Right ventricle myocardium superior (tissue), 1 donor: ENCODE measurements around the gene VPS37D. TPM values are rescaled to one million over a fixed set of nuclear protein-coding genes. Genes with fewer than 3 reads are reported as not detected.
A peak's percentile ranks its signal among the peaks of the same experiment; 100 is the strongest.
"Not testable (repeated sequence)": the region's sequence is repeated elsewhere in the genome, so short reads cannot be mapped to it uniquely, and the experiment has no call there.

Experiments
- ATAC-seq: fragments of 200-7000 bp; cut with Tn5 transposase; one replicate; pipeline ENCODE4 v1.9.1; 2020; ENCODE audit warnings: mild to moderate bottlenecking; ENCODE audit not compliant: poor library complexity
- DNase-seq: peaks from one replicate; pipeline ENCODE4 v3.0.0-alpha.2; 2020
- intact Hi-C: fragments of 100-400 bp; cut with DNase I; formaldehyde crosslinking; loops from one replicate; pipeline ENCODE4 v1.11.2; 2022
- long read RNA-seq: library from polyadenylated mRNA; unstranded; transcript quantifications from one replicate; pipeline ENCODE4 v2.0.0, GENCODE V29; 2021
- total RNA-seq: library from RNA; stranded (reverse); fragmentation: NEBNext Ultra II Directional; extraction: Animal tissue kit (Norgen Biotek cat#: 25700); gene quantifications from one replicate; pipeline ENCODE4 v1.2.1, GENCODE V29; 2021
- donor health status: DM: no; HTN: yes; CAD: no; lungs with severe emphysema.

Gene VPS37D, protein sequence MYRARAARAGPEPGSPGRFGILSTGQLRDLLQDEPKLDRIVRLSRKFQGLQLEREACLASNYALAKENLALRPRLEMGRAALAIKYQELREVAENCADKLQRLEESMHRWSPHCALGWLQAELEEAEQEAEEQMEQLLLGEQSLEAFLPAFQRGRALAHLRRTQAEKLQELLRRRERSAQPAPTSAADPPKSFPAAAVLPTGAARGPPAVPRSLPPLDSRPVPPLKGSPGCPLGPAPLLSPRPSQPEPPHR
- 2.7 TPM for total RNA-seq
- long read RNA-seq, transcript VPS37D-201 (4 exons, 1,624 nt), result major isoform, 16 of 17 reads
- long read RNA-seq, partial matches to known transcripts, result 0 of 17 reads
- long read RNA-seq, other reads (novel, unspliced or antisense), result 1 of 17 reads

DNA sequence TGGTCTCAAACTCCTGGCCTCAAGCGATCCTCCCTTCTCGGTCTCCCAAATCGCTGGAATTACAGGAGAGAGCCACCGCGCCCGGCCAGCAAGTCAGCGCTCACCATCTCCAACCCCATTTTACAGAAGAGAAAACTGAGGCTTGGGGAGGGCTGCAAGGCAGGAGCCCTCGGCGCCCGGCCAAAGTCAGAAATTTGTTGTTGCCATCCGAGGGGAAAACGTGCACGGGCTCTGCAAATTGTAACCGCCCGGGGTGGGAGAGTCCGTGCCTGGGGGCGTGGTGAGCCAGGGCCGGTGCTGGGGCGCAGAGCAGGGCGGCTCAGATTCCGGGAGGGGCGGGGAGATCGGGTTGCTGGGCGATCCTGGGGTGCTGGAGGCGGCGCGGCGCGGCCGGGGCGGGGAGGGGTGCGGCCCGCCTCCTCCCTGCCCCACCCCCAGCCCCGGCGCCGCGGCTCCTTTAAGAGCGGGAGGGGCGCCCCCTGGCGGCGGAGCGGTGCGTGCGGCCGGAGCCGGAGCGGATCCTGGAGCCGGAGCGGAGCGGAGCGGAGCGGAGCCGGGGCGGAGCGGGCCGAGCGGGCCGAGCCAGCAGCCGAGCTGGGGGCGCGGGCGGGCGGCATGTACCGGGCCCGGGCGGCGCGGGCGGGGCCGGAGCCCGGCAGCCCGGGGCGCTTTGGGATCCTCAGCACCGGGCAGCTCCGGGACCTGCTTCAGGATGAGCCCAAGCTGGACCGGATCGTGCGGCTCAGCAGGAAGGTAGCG, at the start of gene VPS37D:
Gene VPS37D (plus strand): TSS at position 488 of the 759 bp plus-strand sequence. CDS start 128 bp downstream, at position 616.
- DNase-seq, result peak; percentile 96
- peak; percentile 98 for ATAC-seq
- intact Hi-C loops, result loop anchor here (5.0 kb wide), 1 partner anchor 60 kb away; no protein-coding TSS in a partner anchor

DNA sequence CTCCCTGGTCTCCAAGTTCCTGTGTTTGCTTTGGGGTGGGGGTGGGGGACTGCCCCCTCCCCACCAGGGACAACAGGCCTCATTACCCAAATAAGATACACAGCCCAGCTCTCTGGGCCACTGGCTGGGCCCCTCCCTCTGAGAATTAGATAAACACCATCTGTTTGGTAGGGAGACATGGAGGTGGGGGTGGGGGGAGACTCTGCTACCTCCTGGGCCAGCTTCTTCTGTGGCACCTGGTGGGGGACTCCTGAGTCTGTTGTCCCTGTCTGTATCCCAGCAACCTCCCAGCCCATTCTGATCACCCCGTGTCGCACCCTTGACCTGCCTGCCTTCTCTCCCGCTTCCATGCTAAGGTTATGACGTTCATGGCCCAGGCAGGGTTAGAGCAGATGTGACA, 49.1 kb upstream of the VPS37D start:
- DNase-seq (no peak), ATAC-seq (no peak)
- intact Hi-C loops, result no loop called here

DNA sequence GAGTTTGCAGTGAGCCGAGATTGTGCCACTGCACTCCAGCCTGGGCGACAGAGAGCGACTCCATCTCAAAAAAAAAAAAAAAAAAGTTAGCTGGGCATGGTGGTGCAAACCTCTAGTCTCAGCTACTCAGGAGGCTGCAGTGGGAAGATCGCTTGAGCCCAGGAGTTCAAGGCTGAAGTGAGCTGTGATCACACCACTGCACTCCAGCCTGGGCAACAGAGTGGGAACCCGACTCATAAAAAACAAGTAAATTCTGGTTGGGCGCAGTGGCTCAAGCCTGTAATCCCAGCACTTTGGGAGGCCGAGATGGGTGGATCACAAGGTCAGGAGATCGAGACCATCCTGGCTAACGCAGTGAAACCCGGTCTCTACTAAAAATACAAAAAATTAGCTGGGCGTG, 48.2 kb upstream of the VPS37D start:
- intact Hi-C loops, ATAC-seq, DNase-seq: not testable (repeated sequence)

DNA sequence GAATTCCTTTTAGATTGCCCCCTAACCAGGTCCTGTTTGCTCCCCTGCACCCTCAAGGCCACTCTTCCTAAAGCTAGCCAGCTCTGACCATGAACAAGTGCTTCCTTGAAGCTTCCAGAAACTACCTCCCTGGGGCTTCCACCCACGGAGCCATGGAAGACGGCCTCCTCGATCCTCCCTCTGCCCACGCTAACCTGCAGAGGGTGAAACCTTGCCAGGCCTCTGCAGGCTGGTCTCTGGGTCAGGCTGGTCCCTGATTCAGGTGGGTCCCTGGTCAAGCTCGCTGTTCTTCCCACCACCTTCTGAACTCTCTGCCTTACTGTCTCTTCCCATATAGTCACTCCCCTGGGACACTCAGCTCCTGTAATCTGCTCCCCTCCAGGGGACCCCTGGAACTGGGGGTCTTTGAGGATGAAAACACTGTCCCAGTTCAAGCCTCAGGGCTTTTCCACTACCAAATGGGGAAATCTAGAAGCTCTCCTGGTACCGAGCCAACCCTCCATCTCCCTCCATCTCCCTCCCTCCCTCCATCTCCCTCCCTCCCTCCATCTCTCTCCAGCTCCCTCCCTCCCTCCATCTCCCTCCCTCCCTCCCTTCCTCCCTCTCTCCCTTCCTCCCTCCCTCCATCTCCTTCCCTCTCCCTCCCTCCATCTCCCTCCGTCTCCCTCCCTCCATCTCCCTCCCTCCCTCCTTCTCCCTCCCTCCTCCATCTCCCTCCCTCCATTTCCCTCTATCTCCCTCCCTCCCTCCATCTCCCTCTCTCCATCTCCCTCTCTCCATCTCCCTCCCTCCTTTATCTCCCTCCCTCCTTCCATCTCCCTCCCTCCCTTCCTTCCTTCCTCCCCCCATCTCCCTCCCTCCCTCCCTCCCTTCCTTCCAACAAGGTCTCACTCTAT, 46.2 kb upstream of the VPS37D start:
- intact Hi-C loops, result no loop called here
- ATAC-seq (no peak), DNase-seq (no peak)

DNA sequence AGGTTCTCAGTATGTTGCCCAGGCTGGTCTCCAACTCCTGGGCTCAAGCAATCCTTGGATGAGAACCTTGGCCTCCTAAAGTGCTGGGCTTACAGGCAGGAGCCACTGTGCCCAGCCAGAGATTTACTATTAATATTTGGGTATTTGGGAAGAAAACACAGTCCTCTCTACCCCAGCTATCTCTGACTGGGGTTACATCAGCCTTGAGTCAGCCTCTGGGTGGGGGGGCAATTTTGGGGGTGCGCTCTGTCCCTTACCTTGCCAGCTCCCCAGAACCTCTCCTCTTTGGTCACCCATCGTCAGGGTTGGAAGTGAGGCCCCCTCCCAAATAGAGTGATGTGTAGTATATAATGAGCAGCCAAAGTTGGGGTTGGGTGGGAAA, 45.1 kb upstream of the VPS37D start:
- DNase-seq (no peak), ATAC-seq (no peak)
- intact Hi-C loops, result no loop called here

DNA sequence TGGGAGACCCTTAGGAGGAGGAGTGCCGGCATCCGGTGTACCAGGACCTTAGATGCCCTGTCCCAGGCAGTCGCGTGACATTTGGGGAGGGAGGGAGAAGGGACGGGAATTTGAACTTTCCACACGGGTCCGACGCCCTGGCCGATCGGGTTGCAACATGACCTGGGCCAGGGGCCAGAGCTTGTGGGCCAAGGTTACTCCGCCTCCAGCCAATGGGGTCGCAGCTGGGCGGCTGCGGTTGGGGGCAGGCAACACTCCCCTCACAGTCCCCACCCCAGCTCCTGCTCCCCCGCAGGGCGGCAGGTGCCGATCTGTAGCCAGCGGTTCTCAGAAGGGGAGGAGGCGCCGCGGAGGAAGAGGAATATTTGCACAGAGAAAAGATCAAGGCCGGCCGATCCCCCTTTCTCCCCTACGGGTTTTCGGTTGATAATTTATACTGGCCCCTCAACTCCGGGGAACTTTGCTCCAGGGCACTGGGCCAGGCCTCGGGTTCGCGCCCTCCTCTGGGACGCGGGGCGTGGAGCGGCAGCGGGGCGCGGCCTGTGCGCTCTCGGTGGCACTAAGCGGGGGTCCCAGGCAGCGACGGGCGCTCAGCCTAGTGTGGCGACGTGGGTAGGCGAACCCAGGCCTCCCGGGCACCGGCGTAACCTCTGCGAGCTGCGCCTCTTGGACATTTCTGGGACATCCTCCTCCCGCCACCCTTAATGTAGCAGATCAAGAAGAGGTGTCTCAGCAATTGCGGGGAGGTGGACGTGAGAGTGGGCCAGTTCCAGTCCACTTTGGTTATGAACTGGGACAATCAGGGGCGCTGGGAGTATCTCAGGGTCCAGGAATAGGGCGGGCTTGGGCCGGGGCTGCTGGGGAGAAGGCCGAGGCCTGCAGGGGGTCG, 44.5 kb upstream of the VPS37D start:
- intact Hi-C loops, result no loop called here
- DNase-seq (peak; percentile 84), ATAC-seq (peak; percentile 61)

DNA sequence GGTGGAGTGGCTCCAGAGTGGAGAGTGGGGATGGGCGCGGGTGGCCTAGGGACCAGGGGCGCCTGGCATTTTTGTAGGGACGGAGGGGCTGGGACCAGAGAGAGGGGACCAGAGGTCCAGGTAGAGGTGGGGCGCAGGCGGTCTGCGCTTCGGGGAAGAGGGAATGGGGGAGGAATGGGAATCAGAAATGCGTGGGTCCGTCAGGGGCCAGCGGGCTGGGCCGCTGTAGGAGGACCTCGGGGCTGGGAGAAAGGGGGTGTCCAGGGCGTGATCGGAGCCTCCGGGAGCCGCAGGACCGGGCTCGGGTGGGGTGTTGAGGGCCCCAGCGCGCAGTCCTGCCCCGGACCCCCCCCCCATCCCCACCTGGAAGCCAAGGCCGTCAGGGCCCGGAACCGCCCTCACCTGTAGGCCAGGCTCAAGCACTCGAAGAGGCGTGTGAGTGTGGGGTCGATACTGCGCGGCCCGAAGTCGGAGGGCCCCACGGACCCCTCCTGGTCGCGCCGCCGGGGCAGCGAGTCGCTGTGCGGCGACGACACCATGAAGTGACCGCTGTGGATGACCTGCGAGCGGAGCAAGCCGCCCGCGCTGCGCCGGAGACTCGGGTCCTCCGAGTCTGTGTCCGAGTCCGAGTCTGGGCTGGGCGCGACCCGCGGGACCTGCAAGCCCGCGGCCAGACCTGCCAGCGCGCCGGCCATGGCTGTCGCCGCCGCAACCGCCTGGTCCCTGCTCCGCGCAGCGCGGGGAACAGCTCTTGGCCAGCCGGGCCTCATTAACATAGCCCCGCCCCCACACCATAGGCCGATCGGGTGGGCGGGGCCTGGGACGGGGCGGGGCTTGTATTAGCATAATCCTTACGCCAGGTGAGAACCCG, 43.6 kb upstream of the VPS37D start, which contains the start of gene MLXIPL:
Gene MLXIPL (minus strand): TSS at position 725 of the 871 bp plus-strand sequence. CDS start 30 bp downstream, at position 695.
- DNase-seq, result peak; percentile 90
- peak; percentile 95 for ATAC-seq
- intact Hi-C loops, result no loop called here

DNA sequence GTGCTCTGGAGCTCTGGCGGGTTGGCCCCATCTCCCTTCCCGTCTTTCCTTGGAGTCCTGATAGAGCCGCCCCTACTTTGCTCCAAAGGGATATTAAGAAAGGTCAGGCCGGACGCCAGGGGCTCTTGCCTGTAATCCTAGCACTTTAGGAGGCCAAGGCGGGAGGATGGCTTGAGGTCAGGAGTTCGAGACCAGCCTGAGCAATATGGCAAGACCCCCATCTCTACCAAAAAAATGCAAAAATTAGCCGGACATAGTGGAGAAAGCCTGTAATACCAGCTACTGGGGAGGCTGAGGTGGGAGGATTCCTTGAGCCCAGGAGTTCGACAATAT, 43.0 kb upstream of the VPS37D start:
- ATAC-seq (no peak), DNase-seq (no peak)
- intact Hi-C loops, result no loop called here

DNA sequence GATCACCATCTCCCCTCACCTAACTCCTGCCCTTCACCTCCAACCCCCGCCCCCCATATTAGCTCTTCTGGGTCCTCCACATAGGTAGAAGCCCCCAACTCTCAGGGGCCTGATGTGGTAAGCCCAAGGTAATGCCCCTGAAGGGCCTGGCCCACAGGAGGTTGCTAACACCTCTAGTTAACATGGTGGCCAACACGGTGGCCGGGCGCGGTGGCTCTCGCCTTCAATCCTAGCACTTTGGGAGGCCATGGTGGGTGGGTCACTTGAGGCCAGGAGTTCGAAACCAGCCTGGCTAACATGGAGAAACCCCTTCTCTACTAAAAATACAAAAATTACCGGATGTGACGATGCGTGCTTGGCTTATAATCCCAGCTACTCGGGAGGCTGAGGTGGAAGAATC, 42.4 kb upstream of the VPS37D start:
- no peak for DNase-seq
- ATAC-seq, result no peak
- intact Hi-C loops, result no loop called here

DNA sequence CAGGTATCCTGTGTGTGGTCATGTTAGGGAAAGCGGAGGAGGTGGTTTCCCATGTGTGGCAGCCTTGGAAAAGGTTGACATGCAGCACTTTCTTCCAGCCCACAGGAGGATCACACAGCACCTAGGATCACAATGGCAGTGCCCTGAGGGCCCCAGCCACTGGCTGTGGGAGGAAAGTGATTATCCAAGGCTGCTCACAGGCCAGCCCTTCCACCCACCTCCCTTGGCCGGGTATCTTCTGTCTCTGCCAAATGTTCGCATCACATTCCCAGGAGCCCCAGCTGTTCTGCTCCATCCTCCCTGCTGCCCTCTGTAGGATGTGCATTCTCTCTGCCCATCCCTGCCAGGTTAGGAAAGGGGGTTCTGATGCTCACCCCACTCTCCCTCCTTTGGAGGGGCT, 40.8 kb upstream of the VPS37D start:
- no peak for ATAC-seq
- peak; percentile 41 for DNase-seq
- intact Hi-C loops, result no loop called here

DNA sequence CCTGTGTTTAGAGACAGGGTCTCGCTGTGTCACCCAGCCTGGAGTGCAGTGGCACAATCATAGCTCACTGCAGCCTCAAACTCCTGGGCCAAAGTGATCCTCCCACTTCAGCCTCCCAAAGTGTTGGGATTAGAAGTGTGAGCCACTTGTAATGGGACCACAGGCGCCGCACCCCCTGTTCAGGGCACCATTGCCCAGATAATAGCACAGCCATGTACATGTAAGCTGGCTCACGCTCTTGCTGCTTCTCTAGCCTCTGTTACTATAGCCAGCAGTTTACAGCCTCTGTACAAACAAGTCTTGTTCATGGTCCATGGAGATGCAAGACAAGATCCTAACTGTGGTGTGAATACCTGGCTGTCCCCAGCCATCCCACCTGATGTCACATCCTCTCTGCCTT, 39.1 kb upstream of the VPS37D start:
- DNase-seq (no peak), ATAC-seq (no peak)
- intact Hi-C loops, result no loop called here

DNA sequence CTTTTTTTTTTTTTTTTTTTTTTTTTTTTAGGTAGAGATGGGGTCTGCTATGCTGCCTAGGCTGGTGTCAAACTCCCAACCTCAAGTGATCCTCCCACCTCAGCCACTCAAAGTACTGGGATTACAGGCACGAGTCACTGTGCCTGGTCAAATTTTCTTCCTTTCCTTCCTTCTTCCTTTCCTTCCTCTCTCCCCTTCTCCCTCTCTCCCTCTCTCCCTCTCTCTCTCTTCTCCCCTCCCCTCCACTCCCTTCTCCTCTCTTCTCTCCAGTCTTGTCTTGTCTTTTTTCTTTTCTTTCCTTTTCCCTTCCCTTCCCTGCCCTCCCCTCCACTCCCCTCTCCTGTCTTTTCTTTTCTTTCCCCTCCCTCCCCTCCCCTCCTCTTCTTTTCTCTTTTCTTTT, 36.1 kb upstream of the VPS37D start:
- ATAC-seq (no peak), DNase-seq (no peak)
- intact Hi-C loops, result no loop called here

DNA sequence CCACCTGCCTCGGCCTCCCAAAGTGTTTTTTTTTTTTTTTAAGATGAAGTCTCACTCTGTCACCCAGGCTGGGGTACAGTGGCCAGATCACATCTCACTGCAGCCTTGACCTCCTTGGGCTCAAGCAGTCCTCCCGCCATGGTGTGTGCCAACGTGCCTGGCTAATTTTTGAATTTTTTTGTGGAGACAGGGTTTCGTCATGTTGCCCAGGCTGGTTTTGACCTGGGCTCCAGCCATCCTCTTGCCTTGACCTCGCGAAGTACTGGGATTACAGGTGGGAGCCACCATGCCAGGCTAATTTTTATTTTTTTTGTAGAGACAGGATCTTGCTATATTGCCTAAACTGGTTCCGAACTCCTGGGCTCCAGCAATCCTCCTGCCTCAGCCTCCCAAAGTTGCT, 34.3 kb upstream of the VPS37D start:
- intact Hi-C loops, result no loop called here
- DNase-seq (no peak), ATAC-seq (no peak)

DNA sequence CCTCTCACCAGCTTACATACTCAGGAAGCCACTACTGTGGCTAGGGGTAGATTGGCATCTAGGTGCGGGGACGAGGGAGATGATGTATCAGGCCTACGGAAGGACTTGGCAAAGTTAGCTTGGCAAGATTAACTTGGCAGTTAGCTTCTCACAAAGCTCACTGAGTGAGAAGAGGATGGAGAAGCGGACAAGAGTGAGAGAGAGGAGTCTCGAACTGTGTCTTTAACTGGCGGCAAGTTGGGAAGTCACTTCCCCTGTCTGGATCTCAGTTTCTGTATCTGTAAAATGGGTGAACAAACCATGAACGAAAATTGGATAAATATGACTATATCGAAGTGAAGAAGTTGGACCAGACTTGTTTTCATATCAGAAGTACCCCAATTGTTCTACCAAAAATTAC, 33.8 kb upstream of the VPS37D start:
- intact Hi-C loops, result no loop called here
- no peak for ATAC-seq
- no peak for DNase-seq

DNA sequence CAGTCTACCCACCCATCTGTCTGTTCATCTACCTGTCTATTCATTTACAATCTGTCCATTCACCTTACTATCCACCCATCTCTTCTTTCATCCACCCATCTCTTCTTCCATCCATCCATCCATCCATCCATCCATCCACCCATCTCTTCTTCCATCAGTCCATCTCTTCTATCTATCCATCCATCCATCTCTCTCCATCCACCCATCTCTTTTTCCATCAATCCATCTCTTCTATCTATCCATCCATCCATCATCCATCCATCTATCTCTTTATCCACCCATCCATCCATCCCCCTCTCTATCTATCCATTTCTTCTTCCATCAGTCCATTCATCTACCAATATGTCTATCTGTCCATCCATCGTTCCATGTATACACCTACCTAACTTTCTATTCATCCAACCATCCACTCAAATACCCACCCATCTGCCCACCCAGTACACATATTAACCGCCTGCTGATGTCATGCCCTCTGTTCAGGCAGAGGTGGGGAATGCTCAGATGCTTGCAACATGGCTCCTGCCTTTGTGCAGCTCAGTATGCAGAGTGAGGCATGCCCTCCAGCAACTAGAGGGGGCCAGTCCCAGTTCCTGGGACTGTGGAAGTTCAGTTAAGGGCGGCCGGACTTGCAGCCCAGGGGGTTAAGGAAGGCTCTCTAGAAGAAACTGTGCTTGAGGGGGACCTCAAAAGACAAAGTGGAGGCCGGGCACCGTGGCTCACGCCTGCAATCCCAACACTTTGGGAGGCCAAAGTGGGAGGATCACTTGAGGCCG, 32.0 kb upstream of the VPS37D start:
- intact Hi-C loops, result no loop called here
- DNase-seq (no peak), ATAC-seq (no peak)

DNA sequence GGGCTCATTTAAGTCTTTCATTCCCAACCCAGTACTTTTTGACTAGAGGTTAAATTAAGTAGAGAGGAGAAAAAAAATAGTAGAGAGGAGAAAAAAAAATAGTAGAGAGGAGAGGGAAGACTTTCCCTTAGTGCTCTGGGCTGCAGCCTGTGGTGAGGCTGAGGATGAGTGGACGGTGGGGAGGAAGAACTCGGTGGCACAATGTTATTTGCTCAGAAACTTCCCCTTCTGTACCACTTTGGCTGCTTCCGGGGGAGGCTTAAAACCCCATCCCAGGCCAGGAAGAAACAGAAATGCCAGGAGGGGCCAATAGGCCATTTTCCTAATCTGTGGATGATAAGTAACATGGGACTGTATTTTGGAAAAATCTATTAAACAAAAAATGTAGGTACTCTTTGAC, 28.7 kb upstream of the VPS37D start:
- ATAC-seq (no peak), DNase-seq (peak; percentile 3)
- intact Hi-C loops, result no loop called here

DNA sequence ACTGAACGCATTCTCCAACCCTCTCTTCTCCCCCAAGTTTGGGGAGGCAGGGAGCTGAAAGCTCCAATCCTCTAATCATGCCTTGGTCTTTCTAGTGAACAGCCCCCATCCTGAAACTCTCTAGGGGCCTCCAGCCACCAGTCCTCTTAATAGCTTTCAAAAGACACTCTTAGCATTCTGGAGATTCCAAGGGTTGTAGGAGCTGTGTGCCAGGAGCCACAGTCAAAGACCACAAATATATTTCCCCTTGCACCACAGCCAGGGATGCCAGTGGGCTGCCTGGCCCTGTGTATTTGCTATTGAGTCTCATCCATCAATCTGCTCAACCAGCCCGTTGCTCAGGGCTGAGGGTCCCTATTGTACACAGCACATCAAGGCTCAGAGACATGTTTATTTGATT, 24.8 kb upstream of the VPS37D start:
- intact Hi-C loops, result no loop called here
- DNase-seq (no peak), ATAC-seq (no peak)
